IMR-90 (cell line): ENCODE results near the gene FASLG. TPM values are rescaled to one million over a fixed set of nuclear protein-coding genes. Genes with fewer than 3 reads are reported as not detected.

Experiments
- ATAC-seq: fragments of 200-7000 bp; cut with Tn5 transposase; 2 replicates; pipeline ENCODE4 v1.9.1; 2020; ENCODE audit warnings: low read depth, mild to moderate bottlenecking, moderate library complexity
- BruUV-seq: library from RNA; stranded (reverse); fragments of 400-500 nt; replicated peaks from 2 replicates; lab custom pipeline; 2021; lab: Mats Ljungman, UMichigan
- CTCF ChIA-PET: fragments of 300-600 bp; formaldehyde crosslinking; extraction: SDS; loops from one replicate; lab custom pipeline; 2021; ENCODE audit warnings: antibody characterized with exemption; lab: Yijun Ruan, JAX
- POLR2A ChIA-PET: fragments of 300-600 bp; sonication (Branson Sonifier 250); formaldehyde crosslinking; loops from one replicate; lab custom pipeline; 2022; ENCODE audit warnings: antibody characterized with exemption; ENCODE audit not compliant: unreplicated experiment; lab: Charles Lee
- DNase-seq: peaks from one replicate; pipeline ENCODE4 v3.0.0; 2013
- H2AFZ ChIP-seq: replicated peaks from 2 replicates; pipeline ENCODE3; 2013; ENCODE audit warnings: low read length, mild to moderate bottlenecking; ENCODE audit not compliant: poor library complexity
- H2AK5ac ChIP-seq: 2 replicates; pipeline ENCODE4 v1.6.1; 2013; ENCODE audit warnings: low read depth, low read length, inconsistent platforms
- H2AK9ac ChIP-seq: replicated peaks from 2 replicates; pipeline ENCODE3; 2013; ENCODE audit warnings: mild to moderate bottlenecking, low read depth, low read length, moderate library complexity; ENCODE audit not compliant: poor library complexity
- H2BK120ac ChIP-seq: 2 replicates; pipeline ENCODE4 v1.6.1; 2013; ENCODE audit warnings: low read depth, low read length, inconsistent platforms
- H2BK15ac ChIP-seq: 3 replicates; pipeline ENCODE4 v1.6.1; 2013; ENCODE audit warnings: low read depth, low read length, inconsistent platforms
- H2BK20ac ChIP-seq: 2 replicates; pipeline ENCODE4 v1.6.1; 2013; ENCODE audit warnings: low read depth, mild to moderate bottlenecking, inconsistent platforms, low read length, moderate library complexity
- H2BK5ac ChIP-seq: 2 replicates; pipeline ENCODE4 v1.6.1; 2013; ENCODE audit warnings: mild to moderate bottlenecking, low read depth, low read length, inconsistent platforms; ENCODE audit not compliant: poor library complexity, severe bottlenecking
- H3K14ac ChIP-seq: replicated peaks from 2 replicates; pipeline ENCODE4 v1.6.1; 2013; ENCODE audit warnings: low read depth, low read length, inconsistent platforms
- H3K18ac ChIP-seq: 2 replicates; pipeline ENCODE4 v1.6.1; 2013; ENCODE audit warnings: low read depth, low read length, control low read depth
- H3K23ac ChIP-seq: 2 replicates; pipeline ENCODE4 v1.6.1; 2013; ENCODE audit warnings: low read depth, low read length, inconsistent platforms
- H3K27ac ChIP-seq: 2 replicates; pipeline ENCODE4 v1.5.1; 2013; ENCODE audit warnings: mild to moderate bottlenecking, control low read depth, low read length; ENCODE audit not compliant: insufficient read depth
- H3K27me3 ChIP-seq: 2 replicates; pipeline ENCODE4 v1.6.1; 2013; ENCODE audit warnings: low read length; ENCODE audit not compliant: control insufficient read depth, insufficient read depth
- H3K36me3 ChIP-seq: 2 replicates; pipeline ENCODE4 v1.6.1; 2013; ENCODE audit warnings: low read length, mixed read lengths; ENCODE audit not compliant: control insufficient read depth, insufficient read depth
- H3K4ac ChIP-seq: 2 replicates; pipeline ENCODE4 v1.6.1; 2013; ENCODE audit warnings: low read depth, low read length, inconsistent platforms
- H3K4me1 ChIP-seq: 2 replicates; pipeline ENCODE4 v1.6.1; 2013; ENCODE audit warnings: low read length, mixed read lengths; ENCODE audit not compliant: control insufficient read depth, insufficient read depth
- H3K4me2 ChIP-seq: 2 replicates; pipeline ENCODE4 v1.6.1; 2013; ENCODE audit warnings: low read depth, mild to moderate bottlenecking, control low read depth, low read length, moderate library complexity
- H3K4me3 ChIP-seq: 2 replicates; pipeline ENCODE4 v1.5.1; 2013; ENCODE audit warnings: low read depth, mild to moderate bottlenecking, control low read depth, low read length, moderate library complexity; ENCODE audit not compliant: insufficient read depth
- H3K56ac ChIP-seq: 2 replicates; pipeline ENCODE4 v1.6.1; 2013; ENCODE audit warnings: low read length, inconsistent platforms; ENCODE audit not compliant: insufficient read depth; ENCODE audit errors: extremely low read depth
- H3K79me1 ChIP-seq, 2 experiments: 2 replicates each; pipeline ENCODE4 v1.6.1; 2013; ENCODE audit warnings: low read length in 2 of 2, inconsistent platforms in 1 of 2, low read depth in 1 of 2
- H3K9ac ChIP-seq: 2 replicates; pipeline ENCODE4 v1.6.1; 2013; ENCODE audit warnings: low read depth, low read length, control low read depth
- H3K9me1 ChIP-seq: 2 replicates; pipeline ENCODE4 v1.6.1; 2013; ENCODE audit warnings: low read length, inconsistent platforms; ENCODE audit not compliant: insufficient read depth
- H3K9me3 ChIP-seq: 2 replicates; pipeline ENCODE4 v1.6.1; 2013; ENCODE audit warnings: low read length; ENCODE audit not compliant: control insufficient read depth, insufficient read depth
- H4K20me1 ChIP-seq: 2 replicates; pipeline ENCODE4 v1.6.1; 2013; ENCODE audit warnings: low read length, inconsistent platforms; ENCODE audit not compliant: insufficient read depth
- H4K5ac ChIP-seq: 2 replicates; pipeline ENCODE4 v1.6.1; 2013; ENCODE audit warnings: mild to moderate bottlenecking, low read depth, low read length, control low read depth
- H4K8ac ChIP-seq, 2 experiments: 2 replicates each; pipeline ENCODE4 v1.6.1; 2013; ENCODE audit warnings: low read depth in 2 of 2, low read length in 2 of 2, control low read depth in 1 of 2, inconsistent platforms in 1 of 2
- H4K91ac ChIP-seq: 2 replicates; pipeline ENCODE4 v1.6.1; 2013; ENCODE audit warnings: low read depth, low read length, inconsistent platforms; ENCODE audit not compliant: insufficient read depth
- CEBPB ChIP-seq: IDR thresholded peaks from 2 replicates; pipeline ENCODE4 v1.6.1; 2012; ENCODE audit warnings: low read depth, low read length, improper control_type of control experiment
- CHD1 ChIP-seq: IDR thresholded peaks from 2 replicates; pipeline ENCODE4 v1.6.1; 2012; ENCODE audit warnings: low read depth, low read length, improper control_type of control experiment
- MXI1 ChIP-seq: IDR thresholded peaks from 2 replicates; pipeline ENCODE4 v1.6.1; 2012; ENCODE audit warnings: low read depth, mild to moderate bottlenecking, low read length, moderate library complexity, borderline replicate concordance
- RAD21 ChIP-seq: IDR thresholded peaks from 2 replicates; pipeline ENCODE4 v1.6.1; 2012; ENCODE audit warnings: low read length, improper control_type of control experiment
- WGBS, 2 experiments: methylation state at CpG; one replicate each; pipeline versions ENCODE4 v1.1.5 to v1.1.7; 2013; ENCODE audit warnings: missing lambda C conversion rate in 2 of 2; ENCODE audit not compliant: insufficient read length in 1 of 2; ENCODE audit errors: extremely low coverage in 2 of 2; 5-methylcytosine and 5-hydroxymethylcytosine counted together
- dilution Hi-C: fragments of 300-500 bp; cut with HindIII; formaldehyde crosslinking; loops from one replicate; pipeline ENCODE4 v1.14.3; 2018; ENCODE audit warnings: low sequenced_read_pairs; ENCODE audit not compliant: unreplicated experiment
- in situ Hi-C: fragments of 300-500 bp; cut with MboI; formaldehyde crosslinking; loops from 3 replicates; pipeline ENCODE4 v1.14.3; 2019; ENCODE audit warnings: low sequenced_read_pairs, inconsistent platforms, mixed read lengths
- intact Hi-C: fragments of 100-400 bp; cut with micrococcal nuclease; formaldehyde crosslinking; loops from 2 replicates; pipeline ENCODE4 v1.10.0; 2022
- polyA plus RNA-seq, 3 experiments: library from polyadenylated mRNA; depleted of rRNA; stranded (reverse); fragments of >200 nt; gene quantifications; 2 replicates each; pipeline ENCODE4 v1.2.3, GENCODE V29; 2012; ENCODE audit warnings: low replicate concordance in 1 of 3
- total RNA-seq: library from RNA; depleted of rRNA; stranded (reverse); fragments of >200 nt; gene quantifications from 2 replicates; pipeline ENCODE4 v1.2.3, GENCODE V29; 2012
- TF ChIP-seq, protein P1 (sequence below): conservative IDR thresholded peaks from 2 replicates; pipeline ENCODE4 v1.5.1; 2012; ENCODE audit warnings: mild to moderate bottlenecking, low read depth, low read length, improper control_type of control experiment

FASLG gene
- total and polyA plus RNA-seq, 2 of the 4 experiments (the other 2 are of a cell fraction), result 0.14 to 0.18 TPM

DNA sequence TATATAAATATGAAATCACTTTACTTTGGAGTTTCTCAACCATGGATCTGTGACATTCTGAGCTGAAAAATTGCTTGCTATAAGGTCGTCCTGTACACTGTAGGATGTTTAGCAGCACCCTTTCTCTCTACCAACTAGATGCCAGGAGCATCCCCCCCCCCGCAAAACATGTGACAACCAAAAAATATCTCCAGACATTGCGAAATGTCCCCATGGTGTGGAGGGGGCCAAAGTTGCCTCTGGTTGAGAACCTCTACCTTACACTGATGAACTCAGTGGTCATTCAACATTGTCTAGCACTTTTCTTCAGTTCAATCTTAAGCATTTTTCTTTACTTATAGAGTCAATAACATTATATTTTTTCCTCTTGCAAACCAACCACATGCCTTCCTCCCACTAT lies 9.2 kb downstream of the FASLG start:
- H3K23ac ChIP-seq, result no peak overlapping the region
- no peak overlapping the region for H2BK120ac ChIP-seq
- H3K4me3 ChIP-seq, result no peak overlapping the region
- no peak overlapping the region for H3K4ac ChIP-seq
- in situ Hi-C loops (no loop called here), intact Hi-C loops (no loop called here), dilution Hi-C loops (no loop called here)
- H4K8ac ChIP-seq, result no peak overlapping the region
- DNase-seq (no peak), ATAC-seq (no peak)
- no peaks in the 10 kb centered on the region for H3K79me1 ChIP-seq
- no peak overlapping the region for H3K18ac ChIP-seq
- no TSS peak for BruUV-seq
- H2BK15ac ChIP-seq, result no peak overlapping the region
- no CpG with 5 or more reads among the region's 3 CpGs for WGBS, 2 experiments
- no peak overlapping the region for H2AFZ ChIP-seq
- no peaks in the 10 kb centered on the region for H4K20me1 ChIP-seq
- TF ChIP-seq, protein P1, sequence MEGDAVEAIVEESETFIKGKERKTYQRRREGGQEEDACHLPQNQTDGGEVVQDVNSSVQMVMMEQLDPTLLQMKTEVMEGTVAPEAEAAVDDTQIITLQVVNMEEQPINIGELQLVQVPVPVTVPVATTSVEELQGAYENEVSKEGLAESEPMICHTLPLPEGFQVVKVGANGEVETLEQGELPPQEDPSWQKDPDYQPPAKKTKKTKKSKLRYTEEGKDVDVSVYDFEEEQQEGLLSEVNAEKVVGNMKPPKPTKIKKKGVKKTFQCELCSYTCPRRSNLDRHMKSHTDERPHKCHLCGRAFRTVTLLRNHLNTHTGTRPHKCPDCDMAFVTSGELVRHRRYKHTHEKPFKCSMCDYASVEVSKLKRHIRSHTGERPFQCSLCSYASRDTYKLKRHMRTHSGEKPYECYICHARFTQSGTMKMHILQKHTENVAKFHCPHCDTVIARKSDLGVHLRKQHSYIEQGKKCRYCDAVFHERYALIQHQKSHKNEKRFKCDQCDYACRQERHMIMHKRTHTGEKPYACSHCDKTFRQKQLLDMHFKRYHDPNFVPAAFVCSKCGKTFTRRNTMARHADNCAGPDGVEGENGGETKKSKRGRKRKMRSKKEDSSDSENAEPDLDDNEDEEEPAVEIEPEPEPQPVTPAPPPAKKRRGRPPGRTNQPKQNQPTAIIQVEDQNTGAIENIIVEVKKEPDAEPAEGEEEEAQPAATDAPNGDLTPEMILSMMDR, result no peak
- TF ChIP-seq CHD1, result no peak
- TF ChIP-seq RAD21, result no peak
- no peak for TF ChIP-seq MXI1
- TF ChIP-seq CEBPB, result peak; percentile 54
- no peak overlapping the region for H2BK5ac ChIP-seq
- POLR2A ChIA-PET, result no interaction called here
- no peak overlapping the region for H3K4me2 ChIP-seq
- no peak overlapping the region for H3K14ac ChIP-seq
- no peaks in the 10 kb centered on the region for H3K9me3 ChIP-seq
- H3K36me3 ChIP-seq, result no peaks in the 10 kb centered on the region
- no peak overlapping the region for H3K9ac ChIP-seq
- no peak overlapping the region for H2BK20ac ChIP-seq
- H4K91ac ChIP-seq, result no peak overlapping the region
- H3K27ac ChIP-seq, result no peak overlapping the region
- H3K9me1 ChIP-seq, result no peaks in the 10 kb centered on the region
- no peak overlapping the region for H4K5ac ChIP-seq
- H2AK9ac ChIP-seq, result no peak overlapping the region
- CTCF ChIA-PET, result no interaction called here
- no peaks in the 10 kb centered on the region for H3K4me1 ChIP-seq
- no peak overlapping the region for H2AK5ac ChIP-seq
- H3K27me3 ChIP-seq, result no peaks in the 10 kb centered on the region
- no peak overlapping the region for H3K56ac ChIP-seq
